Gastrocnemius medialis (tissue), 4 donors: Measurements from ENCODE around the gene PAOX. TPM values are rescaled to one million over a fixed set of nuclear protein-coding genes. Genes with fewer than 3 reads are reported as not detected.
"Not testable (repeated sequence)": the region's sequence is repeated elsewhere in the genome, so short reads cannot be mapped to it uniquely, and the experiment has no call there.

ENCODE experiments used
- ATAC-seq, 2 donors: fragments of 150-250 bp; one replicate each; pipeline ENCODE4 v1.9.1; 2016
- DNase-seq, 2 donors: peaks; one replicate each; pipeline ENCODE4 v3.0.0-alpha.2; 2019
- H3K27ac ChIP-seq, 4 donors: fragments of 200-600 bp; sonication (generic); 1 replicate in 1 of 4; 2 replicates in 3 of 4; pipeline ENCODE4 v1.5.1; 2016 to 2018; ENCODE audit warnings: mild to moderate bottlenecking in 2 of 4, moderate library complexity in 1 of 4
- H3K27me3 ChIP-seq, 3 donors: fragments of 200-600 bp; sonication (generic) in 2 of 3; 1 replicate in 1 of 3; 2 replicates in 2 of 3; pipeline versions ENCODE4 v1.5.1 to v1.6.0; 2016 to 2019; ENCODE audit warnings: mild to moderate bottlenecking in 1 of 3, moderate library complexity in 1 of 3
- H3K36me3 ChIP-seq, 2 donors: fragments of 200-600 bp; sonication (generic) in 1 of 2; one replicate each; pipeline ENCODE4 v1.5.1; 2017 to 2018
- H3K4me1 ChIP-seq, 2 donors: fragments of 200-600 bp; sonication (generic) in 1 of 2; one replicate each; pipeline ENCODE4 v1.5.1; 2016 to 2017; ENCODE audit warnings: mild to moderate bottlenecking in 2 of 2
- H3K4me3 ChIP-seq, 4 donors: fragments of 200-600 bp; sonication (generic) in 3 of 4; 1 replicate in 1 of 4; 2 replicates in 3 of 4; pipeline ENCODE4 v1.5.1; 2016 to 2019; ENCODE audit warnings: mild to moderate bottlenecking in 2 of 4
- H3K9me3 ChIP-seq, 3 donors: fragments of 200-600 bp; sonication (generic) in 2 of 3; 1 replicate in 1 of 3; 2 replicates in 2 of 3; pipeline ENCODE4 v1.5.1; 2016 to 2019
- CTCF ChIP-seq, 5 experiments: fragments of 450-650 bp in 3 of 5; fragments of 200-600 bp in 2 of 5; sonication (generic) in 2 of 5; IDR thresholded peaks in 4 of 5; conservative IDR thresholded peaks in 1 of 5; 1 replicate in 4 of 5; 2 replicates in 1 of 5; pipeline ENCODE4 v1.5.1; 2016 to 2019; ENCODE audit warnings: antibody characterized with exemption in 5 of 5, mild to moderate bottlenecking in 3 of 5, moderate library complexity in 3 of 5
- POLR2A ChIP-seq, 2 donors: fragments of 450-650 bp; IDR thresholded peaks; one replicate each; pipeline ENCODE4 v1.6.1; 2017; ENCODE audit warnings: antibody characterized with exemption in 2 of 2, mild to moderate bottlenecking in 2 of 2, moderate library complexity in 2 of 2
- in situ Hi-C, 4 donors: fragments of 200-750 bp; cut with MboI; loops; one replicate each; pipeline versions ENCODE4 v1.15.0 to v1.8.0; 2017; ENCODE audit warnings: low sequenced_read_pairs in 4 of 4
- intact Hi-C: fragments of 100-400 bp; cut with DNase I; formaldehyde crosslinking; loops from one replicate; pipeline ENCODE4 v1.15.1; 2023; ENCODE audit warnings: low total_unique reads
- total RNA-seq, 4 donors: library from RNA; depleted of rRNA; stranded (reverse); fragments of >200 nt; gene quantifications; one replicate each; pipeline versions ENCODE4 v1.1.0 to v1.2.3, GENCODE V29; 2016

PAOX gene
- total RNA-seq, 4 donors from 2014 or later: 4.9 to 7.7 (median 6.7) TPM

GRCh38 chr10:133381036-133381435 lies 2.0 kb downstream of the PAOX start:
- DNase-seq (no peak), ATAC-seq (no peak)
- no peak overlapping the region for H3K27ac ChIP-seq
- H3K27me3 ChIP-seq: no peaks in the 10 kb centered on the region
- no peaks in the 10 kb centered on the region for H3K36me3 ChIP-seq
- H3K4me3 ChIP-seq: no peak overlapping the region
- in situ Hi-C loops (no loop called here), intact Hi-C loops (loop anchor here (2.0 kb wide), 1 partner anchor 72 kb away; the partner anchor contains the start of genes TUBGCP2 and ZNF511)
- H3K4me1 ChIP-seq: peaks cover 6 to 17% of the 10 kb centered on the region in 2 donors
- H3K9me3 ChIP-seq: no peaks in the 10 kb centered on the region
- TF ChIP-seq CTCF (IDR thresholded peaks at IDR 0.05 in 4 of 5, conservative IDR thresholded peaks at IDR 0.05 in 1 of 5): no peak
- no peak for TF ChIP-seq POLR2A (IDR thresholded peaks at IDR 0.05)

GRCh38 chr10:133383551-133383950 lies 4.5 kb downstream of the PAOX start:
- no peaks in the 10 kb centered on the region for H3K36me3 ChIP-seq
- H3K27ac ChIP-seq: no peak overlapping the region
- TF ChIP-seq POLR2A (IDR thresholded peaks at IDR 0.05) (no peak), CTCF (IDR thresholded peaks at IDR 0.05 in 4 of 5, conservative IDR thresholded peaks at IDR 0.05 in 1 of 5) (no peak)
- ATAC-seq (no peak), DNase-seq (no peak)
- peaks cover 6 to 9% of the 10 kb centered on the region in 2 donors for H3K4me1 ChIP-seq
- no peaks in the 10 kb centered on the region for H3K9me3 ChIP-seq
- H3K4me3 ChIP-seq: no peak overlapping the region
- intact Hi-C loops (no loop called here), in situ Hi-C loops (no loop called here)
- no peaks in the 10 kb centered on the region for H3K27me3 ChIP-seq

GRCh38 chr10:133384071-133384470 lies 5.0 kb downstream of the PAOX start:
- H3K4me3 ChIP-seq: no peak overlapping the region
- in situ Hi-C loops: no loop called here
- peaks cover 6 to 9% of the 10 kb centered on the region in 2 donors for H3K4me1 ChIP-seq
- no peaks in the 10 kb centered on the region for H3K9me3 ChIP-seq
- no peaks in the 10 kb centered on the region for H3K36me3 ChIP-seq
- H3K27me3 ChIP-seq: no peaks in the 10 kb centered on the region
- DNase-seq: no peak
- ATAC-seq: no peak
- intact Hi-C loops: no loop called here
- H3K27ac ChIP-seq: no peak overlapping the region
- TF ChIP-seq POLR2A (IDR thresholded peaks at IDR 0.05) (no peak), CTCF (IDR thresholded peaks at IDR 0.05 in 4 of 5, conservative IDR thresholded peaks at IDR 0.05 in 1 of 5) (no peak)

- Histone ChIP-seq H3K27ac (no peak overlapping the region), H3K36me3 (no peaks in the 10 kb centered on the region), H3K4me3 (no peak overlapping the region), H3K4me1 (no peaks in the 10 kb centered on the region), H3K27me3 (no peaks in the 10 kb centered on the region), H3K9me3 (no peaks in the 10 kb centered on the region)
- DNase-seq: no peak
- intact Hi-C loops: no loop called here
- in situ Hi-C loops: no loop called here
- no peak for TF ChIP-seq CTCF (IDR thresholded peaks at IDR 0.05 in 4 of 5, conservative IDR thresholded peaks at IDR 0.05 in 1 of 5)
- TF ChIP-seq POLR2A (IDR thresholded peaks at IDR 0.05): no peak
- ATAC-seq: no peak
These were observed 6.2 kb downstream of the PAOX start for GRCh38 chr10:133385214-133385613.

GRCh38 chr10:133386951-133387350 lies 7.9 kb downstream of the PAOX start:
- in situ Hi-C loops, H3K4me3 ChIP-seq, H3K36me3 ChIP-seq: not testable (repeated sequence)

More at GRCh38 chr10:133386951-133387350, 7.9 kb downstream of the PAOX start:
- intact Hi-C loops, H3K4me1 ChIP-seq, ATAC-seq, H3K27ac ChIP-seq, DNase-seq, H3K9me3 ChIP-seq, H3K27me3 ChIP-seq: not testable (repeated sequence)
